ENCODE measurements around the gene SEZ6L2.

SEZ6L2 gene

DNA sequence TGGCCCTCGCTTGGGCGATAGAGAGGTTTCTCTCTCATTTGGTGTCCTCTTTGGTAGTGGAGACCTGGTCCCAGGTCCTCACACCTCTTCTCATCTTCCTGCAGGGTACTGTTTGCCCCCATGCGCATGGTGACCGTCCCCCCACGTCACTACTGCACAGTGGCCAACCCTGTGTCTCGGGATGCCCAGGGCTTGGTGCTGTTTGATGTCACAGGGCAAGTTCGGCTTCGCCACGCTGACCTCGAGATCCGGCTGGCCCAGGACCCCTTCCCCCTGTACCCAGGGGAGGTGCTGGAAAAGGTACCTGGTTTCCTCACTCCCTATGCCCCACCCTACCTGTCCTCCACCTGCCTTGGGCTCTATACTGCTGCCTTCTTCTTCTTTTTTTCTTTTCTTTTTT, 68.6 kb downstream of the SEZ6L2 start:
- DNase-seq (ENCODE audit: low read depth in 2 of 2, low spot score in 1 of 2), result no peak

GRCh38 chr16:29826342-29826695, 73.0 kb downstream of the SEZ6L2 start:
- no peak for DNase-seq (ENCODE audit: low read depth in 2 of 2, low spot score in 1 of 2)

DNA sequence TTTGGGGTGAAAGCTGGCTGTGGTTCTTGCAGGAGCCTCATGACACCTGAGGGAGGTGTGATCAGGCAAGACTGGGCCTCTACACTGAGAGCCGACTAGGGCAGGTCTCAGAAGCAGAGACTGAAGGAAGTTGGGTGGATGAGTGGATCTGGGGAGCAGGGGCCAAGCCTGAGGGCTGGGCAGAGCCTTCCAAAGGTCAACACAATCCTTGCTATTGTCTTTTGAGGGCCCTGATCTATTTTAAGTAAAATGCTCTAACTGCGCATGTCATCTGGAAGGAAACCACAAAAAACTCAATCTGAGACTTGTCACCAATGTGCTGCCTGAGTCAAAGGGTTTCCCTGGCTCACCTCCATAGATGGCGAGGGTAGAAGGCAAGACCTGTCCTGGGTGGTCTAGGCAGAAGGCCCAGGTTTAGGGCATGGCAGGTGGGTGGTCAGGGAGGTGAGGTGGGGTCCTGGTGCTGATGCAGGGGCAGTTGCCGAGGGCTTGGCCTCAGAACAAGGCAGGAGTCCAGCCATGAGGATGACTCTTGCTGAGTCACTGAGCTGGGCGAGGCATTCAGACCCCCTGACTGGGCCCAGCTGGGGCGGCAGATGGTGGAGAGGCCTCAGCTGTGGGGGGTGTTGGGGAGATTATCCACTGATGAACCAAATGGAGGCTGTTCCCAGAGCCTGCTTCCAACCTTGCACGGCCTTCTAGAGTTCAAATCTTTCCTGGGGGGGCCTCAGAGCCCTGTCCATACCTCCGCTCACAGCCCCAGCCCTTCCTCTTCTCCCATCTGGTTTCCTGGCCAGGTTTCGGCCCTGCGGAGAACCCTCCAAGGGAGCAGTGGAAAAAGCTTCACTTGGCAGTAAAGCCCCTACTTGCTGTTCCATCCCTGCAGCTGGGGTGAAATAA, 74.0 kb downstream of the SEZ6L2 start:
- no peak for DNase-seq (ENCODE audit: low read depth in 2 of 2, low spot score in 1 of 2)

- DNase-seq (ENCODE audit: low read depth in 2 of 2, low spot score in 1 of 2), result no peak
Observed at GRCh38 chr16:29824589-29825144, 74.7 kb downstream of the SEZ6L2 start.

- no peak for DNase-seq (ENCODE audit: low read depth in 2 of 2, low spot score in 1 of 2)
Observed at GRCh38 chr16:29821643-29822115, 77.7 kb downstream of the SEZ6L2 start.
